Muscle layer of colon (tissue), 2 donors: ENCODE measurements around the gene REEP6.
"Not testable (repeated sequence)": the region's sequence is repeated elsewhere in the genome, so short reads cannot be mapped to it uniquely, and the experiment has no call there.

Source experiments
- H3K27ac ChIP-seq: one replicate; pipeline ENCODE4 v1.7.0; 2013; ENCODE audit warnings: low read depth, mild to moderate bottlenecking, low read length, moderate library complexity
- H3K27me3 ChIP-seq, 2 donors: one replicate each; pipeline ENCODE4 v1.7.0; 2013; ENCODE audit warnings: low read length in 2 of 2, mild to moderate bottlenecking in 2 of 2; ENCODE audit not compliant: insufficient read depth in 2 of 2, control insufficient read depth in 1 of 2
- H3K36me3 ChIP-seq: one replicate; pipeline ENCODE4 v1.7.0; 2013; ENCODE audit warnings: mild to moderate bottlenecking, low read length; ENCODE audit not compliant: insufficient read depth
- H3K4me1 ChIP-seq: one replicate; pipeline ENCODE4 v1.7.0; 2013; ENCODE audit warnings: mild to moderate bottlenecking, low read length; ENCODE audit not compliant: insufficient read depth
- H3K4me3 ChIP-seq, 2 donors: one replicate each; pipeline ENCODE4 v1.7.0; 2013; ENCODE audit warnings: low read length in 2 of 2, low read depth in 1 of 2, mild to moderate bottlenecking in 1 of 2, moderate library complexity in 1 of 2
- H3K9ac ChIP-seq: one replicate; pipeline ENCODE4 v1.7.0; 2013; ENCODE audit warnings: low read length
- H3K9me3 ChIP-seq: one replicate; pipeline ENCODE4 v1.7.0; 2013; ENCODE audit warnings: mild to moderate bottlenecking, low read length
- donor health status: abdominal sarcoma.
- donor health status: Adenocarcinoma of cecum.

Gene REEP6

GRCh38 chr19:1539749-1540148 lies 48.8 kb downstream of the REEP6 start:
- H3K4me3 ChIP-seq, H3K9ac ChIP-seq, H3K27me3 ChIP-seq, H3K4me1 ChIP-seq, H3K9me3 ChIP-seq, H3K27ac ChIP-seq, H3K36me3 ChIP-seq: not testable (repeated sequence)

- H3K27me3 ChIP-seq: no peaks in the 10 kb centered on the region
- peaks cover 8% of the 10 kb centered on the region for H3K4me1 ChIP-seq
- H3K36me3 ChIP-seq: no peaks in the 10 kb centered on the region
- H3K4me3 ChIP-seq: peak overlapping the region in 1 of 2 donors; percentile 33
- no peak overlapping the region for H3K27ac ChIP-seq
- H3K9ac ChIP-seq: no peak overlapping the region
- no peaks in the 10 kb centered on the region for H3K9me3 ChIP-seq
Observed at GRCh38 chr19:1540365-1540925, 49.5 kb downstream of the REEP6 start.
